ENCODE data around the gene ARL5B.

ARL5B gene

GRCh38 chr10:18718991-18719390, 59.8 kb downstream of the ARL5B start:
- DNase-seq = no peak

- DNase-seq = no peak
Observed at GRCh38 chr10:18719811-18720210, 60.6 kb downstream of the ARL5B start.

- DNase-seq = no peak
Observed at GRCh38 chr10:18721067-18721466, 61.8 kb downstream of the ARL5B start.

DNA sequence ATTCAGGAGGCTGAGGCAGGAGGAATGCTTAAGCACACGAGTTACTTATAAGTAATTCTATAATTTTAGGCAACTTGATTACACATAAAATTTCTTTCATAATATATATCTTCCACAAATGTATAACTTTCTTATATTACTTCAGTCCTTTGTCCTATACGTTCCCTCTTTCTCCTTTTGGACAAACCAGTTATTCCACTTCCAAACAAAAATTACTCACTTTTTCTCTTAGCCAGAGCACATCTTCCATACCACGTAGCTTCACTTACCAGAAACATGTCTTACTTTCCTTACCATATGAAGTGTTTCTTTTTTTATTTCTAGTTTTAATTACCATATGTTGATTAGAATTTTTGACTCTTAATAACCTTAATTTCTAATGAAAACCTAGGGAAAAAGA, 64.6 kb downstream of the ARL5B start:
- no peak for DNase-seq

All from NCI-H2029 (cell line).